GM23338 (cell line): ENCODE measurements around the gene GJB3. TPM values are rescaled to one million over a fixed set of nuclear protein-coding genes. Genes with fewer than 3 reads are reported as not detected.

Experiments
- ATAC-seq: fragments of 200-7000 bp; cut with Tn5 transposase; 3 replicates; pipeline ENCODE4 v1.9.1; 2020
- DNase-seq: peaks from one replicate; pipeline ENCODE4 v3.0.0-alpha.2; 2015; ENCODE audit warnings: low spot score
- H2AFZ ChIP-seq: fragments of 200-600 bp; sonication (generic); 2 replicates; pipeline ENCODE4 v1.8.0; 2016; ENCODE audit warnings: antibody characterized with exemption, mild to moderate bottlenecking, moderate library complexity
- H3F3A ChIP-seq: fragments of 200-600 bp; sonication (generic); replicated peaks from 2 replicates; pipeline ENCODE4 v1.8.0; 2017; ENCODE audit warnings: antibody characterized with exemption, mixed run types, low read depth
- H3K27ac ChIP-seq: fragments of 200-600 bp; sonication (generic); 2 replicates; pipeline ENCODE4 v1.6.1; 2016; ENCODE audit warnings: low read depth
- H3K27me3 ChIP-seq: fragments of 200-600 bp; sonication (generic); 2 replicates; pipeline ENCODE4 v1.8.0; 2016; ENCODE audit warnings: mild to moderate bottlenecking, mixed run types, moderate library complexity; ENCODE audit not compliant: insufficient read depth
- H3K36me3 ChIP-seq: fragments of 200-600 bp; sonication (generic); 2 replicates; pipeline ENCODE4 v1.8.0; 2016; ENCODE audit warnings: mild to moderate bottlenecking; ENCODE audit not compliant: insufficient read depth
- H3K4me1 ChIP-seq: fragments of 200-600 bp; sonication (generic); 2 replicates; pipeline ENCODE4 v1.8.0; 2016; ENCODE audit warnings: mild to moderate bottlenecking, moderate library complexity; ENCODE audit not compliant: insufficient read depth
- H3K4me2 ChIP-seq: fragments of 200-600 bp; sonication (generic); 2 replicates; pipeline ENCODE4 v1.7.1; 2017; ENCODE audit warnings: mixed run types
- H3K4me3 ChIP-seq: fragments of 200-600 bp; sonication (generic); 2 replicates; pipeline ENCODE4 v1.6.1; 2016; ENCODE audit warnings: mixed run types
- H3K79me2 ChIP-seq: fragments of 200-600 bp; sonication (generic); replicated peaks from 2 replicates; pipeline ENCODE4 v1.8.0; 2017; ENCODE audit warnings: mild to moderate bottlenecking; ENCODE audit not compliant: insufficient read depth
- H3K9me2 ChIP-seq: fragments of 200-600 bp; sonication (generic); 2 replicates; pipeline ENCODE4 v1.8.0; 2017; ENCODE audit not compliant: insufficient read depth
- H4K20me1 ChIP-seq: fragments of 200-600 bp; sonication (generic); replicated peaks from 2 replicates; pipeline ENCODE4 v1.8.0; 2017; ENCODE audit warnings: mild to moderate bottlenecking; ENCODE audit not compliant: insufficient read depth
- H3K27ac Mint-ChIP-seq: 2 replicates; pipeline ENCODE4 v1.8.0; 2020; ENCODE audit warnings: inconsistent platforms, mild to moderate bottlenecking, moderate library complexity, mixed read lengths
- H3K27me3 Mint-ChIP-seq: 3 replicates; pipeline ENCODE4 v1.8.0; 2022; ENCODE audit warnings: low read depth, mild to moderate bottlenecking, moderate library complexity, mixed read lengths, inconsistent platforms; ENCODE audit not compliant: insufficient read depth, poor library complexity
- H3K36me3 Mint-ChIP-seq: 3 replicates; pipeline ENCODE4 v1.8.0; 2021; ENCODE audit warnings: low read depth, mild to moderate bottlenecking, inconsistent platforms, moderate library complexity, mixed read lengths
- H3K4me1 Mint-ChIP-seq: 3 replicates; pipeline ENCODE4 v1.8.0; 2020; ENCODE audit warnings: mild to moderate bottlenecking, inconsistent platforms, mixed read lengths
- H3K4me3 Mint-ChIP-seq: 3 replicates; pipeline ENCODE4 v1.8.0; 2021; ENCODE audit warnings: moderate library complexity, mild to moderate bottlenecking, inconsistent platforms, mixed read lengths
- H3K9me3 Mint-ChIP-seq: 3 replicates; pipeline ENCODE4 v1.8.0; 2020; ENCODE audit warnings: moderate library complexity, mild to moderate bottlenecking, inconsistent platforms, mixed read lengths
- CREB1 ChIP-seq: fragments of 250-450 bp; sonication (Bioruptor Pico); IDR thresholded peaks from 2 replicates; pipeline ENCODE4 v1.5.0; 2020; ENCODE audit warnings: low read depth, mild to moderate bottlenecking, moderate library complexity
- EZH2 ChIP-seq: fragments of 200-600 bp; sonication (generic); IDR thresholded peaks from one replicate; pipeline ENCODE4 v1.8.0; 2017; ENCODE audit warnings: antibody characterized with exemption, mild to moderate bottlenecking, low read depth; ENCODE audit not compliant: unreplicated experiment
- EZH2phosphoT487 ChIP-seq: fragments of 200-600 bp; sonication (generic); IDR thresholded peaks from one replicate; pipeline ENCODE4 v1.8.1; 2018; ENCODE audit warnings: antibody characterized with exemption; ENCODE audit not compliant: unreplicated experiment
- JUNB ChIP-seq: IDR thresholded peaks from one replicate; pipeline ENCODE4 v1.6.1; 2016; ENCODE audit warnings: antibody characterized with exemption; ENCODE audit not compliant: unreplicated experiment
- NANOG ChIP-seq: IDR thresholded peaks from 2 replicates; pipeline ENCODE4 v1.6.1; 2016; ENCODE audit warnings: antibody characterized with exemption, borderline replicate concordance
- POLR2AphosphoS5 ChIP-seq: IDR thresholded peaks from 2 replicates; pipeline ENCODE4 v1.6.1; 2016; ENCODE audit warnings: antibody characterized with exemption, low read depth
- STAT1 ChIP-seq: IDR thresholded peaks from one replicate; pipeline ENCODE4 v1.6.1; 2016; ENCODE audit warnings: antibody characterized with exemption; ENCODE audit not compliant: unreplicated experiment
- ZNF114 ChIP-seq: fragments of 250-450 bp; sonication (Bioruptor Pico); IDR thresholded peaks from 2 replicates; pipeline ENCODE4 v1.5.0; 2020; ENCODE audit warnings: mild to moderate bottlenecking, moderate library complexity
- ZNF331 ChIP-seq: fragments of 250-450 bp; sonication (Bioruptor Pico); IDR thresholded peaks from 2 replicates; pipeline ENCODE4 v1.5.0; 2020; ENCODE audit warnings: low read depth, mild to moderate bottlenecking, moderate library complexity
- polyA plus RNA-seq: library from polyadenylated mRNA; unstranded; fragments of >200 nt; fragmentation: Nextera tagmentation; extraction: Ambion mirVana; gene quantifications from 2 replicates; pipeline ENCODE4 v1.2.1, GENCODE V29; 2016
- total RNA-seq: library from RNA; depleted of rRNA; stranded (reverse); fragments of >200 nt; shearing (Covaris generic); gene quantifications from 2 replicates; pipeline ENCODE4 v1.2.3, GENCODE V29; 2014
- TF ChIP-seq, protein P1 (sequence below), 2 experiments: fragments of 200-600 bp in 1 of 2; sonication (generic) in 1 of 2; conservative IDR thresholded peaks; 2 replicates each; pipeline versions ENCODE4 v1.5.1 to v1.6.1; 2016 to 2017; ENCODE audit warnings: antibody characterized with exemption in 2 of 2, low read depth in 2 of 2, mild to moderate bottlenecking in 2 of 2, moderate library complexity in 1 of 2
- TF ChIP-seq, protein P2 (sequence below): IDR thresholded peaks from 2 replicates; pipeline ENCODE4 v1.6.1; 2016; ENCODE audit warnings: antibody characterized with exemption
- TF ChIP-seq, protein P3 (sequence below): fragments of 250-450 bp; sonication (Bioruptor Pico); IDR thresholded peaks from 2 replicates; pipeline ENCODE4 v1.5.0; 2020; ENCODE audit warnings: mild to moderate bottlenecking, moderate library complexity

GJB3 gene
- total and polyA plus RNA-seq, 2 experiments from 2014 or later: 0.26 to 0.31 TPM

DNA sequence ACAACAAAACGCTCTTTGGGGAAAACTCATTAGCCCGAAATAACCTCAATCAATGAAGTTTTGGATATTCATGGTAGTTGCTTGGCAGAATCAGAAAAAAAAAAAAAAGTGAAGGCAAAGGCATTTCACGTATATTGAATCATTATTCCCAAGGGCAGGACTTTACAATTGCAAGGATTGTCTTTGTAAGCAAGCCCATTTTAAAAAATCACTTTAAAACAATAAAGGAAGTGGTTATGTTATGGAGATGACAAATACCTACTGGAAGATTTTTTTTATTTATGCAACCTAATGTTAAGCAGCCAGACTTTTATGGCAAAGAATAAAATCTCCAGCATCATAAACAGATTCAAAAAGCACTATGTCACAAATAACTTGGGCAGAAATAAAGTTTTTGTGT lies 12.2 kb upstream of the GJB3 start:
- Histone ChIP-seq H3K36me3 (no peaks in the 10 kb centered on the region), H3K27me3 (no peaks in the 10 kb centered on the region), H3K27ac (no peak overlapping the region), H3K79me2 (no peaks in the 10 kb centered on the region), H2AFZ (no peak overlapping the region), H4K20me1 (no peaks in the 10 kb centered on the region), H3F3A (no peaks in the 10 kb centered on the region), H3K4me3 (no peak overlapping the region), H3K4me2 (no peak overlapping the region), H3K9me2 (peaks cover 15% of the 10 kb centered on the region), H3K4me1 (peaks cover 3% of the 10 kb centered on the region; the same call in 1 of the 2 replicates)
- Mint-ChIP-seq H3K27me3 (no peaks in the 10 kb centered on the region), H3K36me3 (no peaks in the 10 kb centered on the region), H3K4me3 (no peak overlapping the region), H3K4me1 (peaks cover 2% of the 10 kb centered on the region; the same call in 1 of the 3 replicates), H3K9me3 (no peaks in the 10 kb centered on the region; the same call in 2 of the 3 replicates), H3K27ac (no peak overlapping the region)
- ATAC-seq (no peak), DNase-seq (no peak)
- TF ChIP-seq POLR2AphosphoS5 (no peak), ZNF331 (CRISPR knock-in tag) (no peak), EZH2 (no peak)

DNA sequence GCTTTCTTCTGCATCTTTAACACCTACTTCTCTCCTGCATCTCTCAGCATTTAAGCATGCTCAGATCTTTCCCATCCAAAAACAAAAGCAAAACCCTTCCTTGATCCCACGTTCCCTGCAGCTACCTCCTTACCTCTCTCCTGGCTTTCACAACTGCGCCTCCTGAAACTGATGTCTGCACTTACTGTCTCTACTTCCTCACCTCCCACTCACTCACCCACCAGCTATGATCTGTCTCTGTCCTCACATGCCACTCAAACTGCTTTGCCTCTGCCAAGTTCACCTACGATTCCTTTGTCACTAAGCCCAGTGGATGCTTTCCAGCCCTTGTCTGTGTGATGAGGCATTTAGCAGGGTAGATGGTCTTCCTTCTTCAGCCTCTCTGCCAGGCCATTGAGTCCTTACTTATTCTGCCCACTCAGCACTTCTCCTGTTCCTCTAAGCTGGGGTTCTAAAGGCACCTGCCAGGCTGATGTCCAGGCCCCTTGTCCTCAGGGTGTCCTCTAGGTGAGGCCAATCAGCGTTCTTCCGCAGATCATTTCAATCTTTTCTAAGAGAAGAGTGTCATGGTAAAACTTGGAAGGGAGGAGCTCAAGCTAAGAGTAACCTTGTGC lies 10.0 kb upstream of the GJB3 start:
- no peaks in the 10 kb centered on the region for H3K27me3 Mint-ChIP-seq
- no peaks in the 10 kb centered on the region for H3F3A ChIP-seq
- H3K27ac ChIP-seq: no peak overlapping the region
- no peaks in the 10 kb centered on the region for H3K79me2 ChIP-seq
- H3K4me1 Mint-ChIP-seq: peaks cover 2% of the 10 kb centered on the region; the same call in 1 of the 3 replicates
- H3K4me1 ChIP-seq: peaks cover 3% of the 10 kb centered on the region; the same call in 1 of the 2 replicates
- H2AFZ ChIP-seq: no peak overlapping the region
- ATAC-seq (no peak), DNase-seq (no peak)
- H3K4me3 ChIP-seq: no peak overlapping the region
- peaks cover 4% of the 10 kb centered on the region; the same call in 1 of the 2 replicates for H3K9me2 ChIP-seq
- H3K9me3 Mint-ChIP-seq: no peaks in the 10 kb centered on the region
- H3K27ac Mint-ChIP-seq: no peak overlapping the region
- H3K36me3 Mint-ChIP-seq: no peaks in the 10 kb centered on the region
- H4K20me1 ChIP-seq: no peaks in the 10 kb centered on the region
- H3K4me3 Mint-ChIP-seq: no peak overlapping the region
- no peaks in the 10 kb centered on the region for H3K27me3 ChIP-seq
- H3K36me3 ChIP-seq: no peaks in the 10 kb centered on the region
- H3K4me2 ChIP-seq: no peak overlapping the region
- TF ChIP-seq JUNB (no peak), ZNF331 (CRISPR knock-in tag) (no peak), EZH2 (no peak), EZH2phosphoT487 (no peak), CREB1 (CRISPR knock-in tag) (no peak), POLR2AphosphoS5 (no peak), STAT1 (no peak), ZNF114 (CRISPR knock-in tag) (no peak), NANOG (no peak)
- TF ChIP-seq, protein P1, sequence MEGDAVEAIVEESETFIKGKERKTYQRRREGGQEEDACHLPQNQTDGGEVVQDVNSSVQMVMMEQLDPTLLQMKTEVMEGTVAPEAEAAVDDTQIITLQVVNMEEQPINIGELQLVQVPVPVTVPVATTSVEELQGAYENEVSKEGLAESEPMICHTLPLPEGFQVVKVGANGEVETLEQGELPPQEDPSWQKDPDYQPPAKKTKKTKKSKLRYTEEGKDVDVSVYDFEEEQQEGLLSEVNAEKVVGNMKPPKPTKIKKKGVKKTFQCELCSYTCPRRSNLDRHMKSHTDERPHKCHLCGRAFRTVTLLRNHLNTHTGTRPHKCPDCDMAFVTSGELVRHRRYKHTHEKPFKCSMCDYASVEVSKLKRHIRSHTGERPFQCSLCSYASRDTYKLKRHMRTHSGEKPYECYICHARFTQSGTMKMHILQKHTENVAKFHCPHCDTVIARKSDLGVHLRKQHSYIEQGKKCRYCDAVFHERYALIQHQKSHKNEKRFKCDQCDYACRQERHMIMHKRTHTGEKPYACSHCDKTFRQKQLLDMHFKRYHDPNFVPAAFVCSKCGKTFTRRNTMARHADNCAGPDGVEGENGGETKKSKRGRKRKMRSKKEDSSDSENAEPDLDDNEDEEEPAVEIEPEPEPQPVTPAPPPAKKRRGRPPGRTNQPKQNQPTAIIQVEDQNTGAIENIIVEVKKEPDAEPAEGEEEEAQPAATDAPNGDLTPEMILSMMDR (conservative IDR thresholded peaks at IDR 0.05; ENCODE audit: low read depth in 2 of 2): no peak
- TF ChIP-seq, protein P2, sequence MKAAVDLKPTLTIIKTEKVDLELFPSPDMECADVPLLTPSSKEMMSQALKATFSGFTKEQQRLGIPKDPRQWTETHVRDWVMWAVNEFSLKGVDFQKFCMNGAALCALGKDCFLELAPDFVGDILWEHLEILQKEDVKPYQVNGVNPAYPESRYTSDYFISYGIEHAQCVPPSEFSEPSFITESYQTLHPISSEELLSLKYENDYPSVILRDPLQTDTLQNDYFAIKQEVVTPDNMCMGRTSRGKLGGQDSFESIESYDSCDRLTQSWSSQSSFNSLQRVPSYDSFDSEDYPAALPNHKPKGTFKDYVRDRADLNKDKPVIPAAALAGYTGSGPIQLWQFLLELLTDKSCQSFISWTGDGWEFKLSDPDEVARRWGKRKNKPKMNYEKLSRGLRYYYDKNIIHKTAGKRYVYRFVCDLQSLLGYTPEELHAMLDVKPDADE: no peak
- TF ChIP-seq, protein P3, sequence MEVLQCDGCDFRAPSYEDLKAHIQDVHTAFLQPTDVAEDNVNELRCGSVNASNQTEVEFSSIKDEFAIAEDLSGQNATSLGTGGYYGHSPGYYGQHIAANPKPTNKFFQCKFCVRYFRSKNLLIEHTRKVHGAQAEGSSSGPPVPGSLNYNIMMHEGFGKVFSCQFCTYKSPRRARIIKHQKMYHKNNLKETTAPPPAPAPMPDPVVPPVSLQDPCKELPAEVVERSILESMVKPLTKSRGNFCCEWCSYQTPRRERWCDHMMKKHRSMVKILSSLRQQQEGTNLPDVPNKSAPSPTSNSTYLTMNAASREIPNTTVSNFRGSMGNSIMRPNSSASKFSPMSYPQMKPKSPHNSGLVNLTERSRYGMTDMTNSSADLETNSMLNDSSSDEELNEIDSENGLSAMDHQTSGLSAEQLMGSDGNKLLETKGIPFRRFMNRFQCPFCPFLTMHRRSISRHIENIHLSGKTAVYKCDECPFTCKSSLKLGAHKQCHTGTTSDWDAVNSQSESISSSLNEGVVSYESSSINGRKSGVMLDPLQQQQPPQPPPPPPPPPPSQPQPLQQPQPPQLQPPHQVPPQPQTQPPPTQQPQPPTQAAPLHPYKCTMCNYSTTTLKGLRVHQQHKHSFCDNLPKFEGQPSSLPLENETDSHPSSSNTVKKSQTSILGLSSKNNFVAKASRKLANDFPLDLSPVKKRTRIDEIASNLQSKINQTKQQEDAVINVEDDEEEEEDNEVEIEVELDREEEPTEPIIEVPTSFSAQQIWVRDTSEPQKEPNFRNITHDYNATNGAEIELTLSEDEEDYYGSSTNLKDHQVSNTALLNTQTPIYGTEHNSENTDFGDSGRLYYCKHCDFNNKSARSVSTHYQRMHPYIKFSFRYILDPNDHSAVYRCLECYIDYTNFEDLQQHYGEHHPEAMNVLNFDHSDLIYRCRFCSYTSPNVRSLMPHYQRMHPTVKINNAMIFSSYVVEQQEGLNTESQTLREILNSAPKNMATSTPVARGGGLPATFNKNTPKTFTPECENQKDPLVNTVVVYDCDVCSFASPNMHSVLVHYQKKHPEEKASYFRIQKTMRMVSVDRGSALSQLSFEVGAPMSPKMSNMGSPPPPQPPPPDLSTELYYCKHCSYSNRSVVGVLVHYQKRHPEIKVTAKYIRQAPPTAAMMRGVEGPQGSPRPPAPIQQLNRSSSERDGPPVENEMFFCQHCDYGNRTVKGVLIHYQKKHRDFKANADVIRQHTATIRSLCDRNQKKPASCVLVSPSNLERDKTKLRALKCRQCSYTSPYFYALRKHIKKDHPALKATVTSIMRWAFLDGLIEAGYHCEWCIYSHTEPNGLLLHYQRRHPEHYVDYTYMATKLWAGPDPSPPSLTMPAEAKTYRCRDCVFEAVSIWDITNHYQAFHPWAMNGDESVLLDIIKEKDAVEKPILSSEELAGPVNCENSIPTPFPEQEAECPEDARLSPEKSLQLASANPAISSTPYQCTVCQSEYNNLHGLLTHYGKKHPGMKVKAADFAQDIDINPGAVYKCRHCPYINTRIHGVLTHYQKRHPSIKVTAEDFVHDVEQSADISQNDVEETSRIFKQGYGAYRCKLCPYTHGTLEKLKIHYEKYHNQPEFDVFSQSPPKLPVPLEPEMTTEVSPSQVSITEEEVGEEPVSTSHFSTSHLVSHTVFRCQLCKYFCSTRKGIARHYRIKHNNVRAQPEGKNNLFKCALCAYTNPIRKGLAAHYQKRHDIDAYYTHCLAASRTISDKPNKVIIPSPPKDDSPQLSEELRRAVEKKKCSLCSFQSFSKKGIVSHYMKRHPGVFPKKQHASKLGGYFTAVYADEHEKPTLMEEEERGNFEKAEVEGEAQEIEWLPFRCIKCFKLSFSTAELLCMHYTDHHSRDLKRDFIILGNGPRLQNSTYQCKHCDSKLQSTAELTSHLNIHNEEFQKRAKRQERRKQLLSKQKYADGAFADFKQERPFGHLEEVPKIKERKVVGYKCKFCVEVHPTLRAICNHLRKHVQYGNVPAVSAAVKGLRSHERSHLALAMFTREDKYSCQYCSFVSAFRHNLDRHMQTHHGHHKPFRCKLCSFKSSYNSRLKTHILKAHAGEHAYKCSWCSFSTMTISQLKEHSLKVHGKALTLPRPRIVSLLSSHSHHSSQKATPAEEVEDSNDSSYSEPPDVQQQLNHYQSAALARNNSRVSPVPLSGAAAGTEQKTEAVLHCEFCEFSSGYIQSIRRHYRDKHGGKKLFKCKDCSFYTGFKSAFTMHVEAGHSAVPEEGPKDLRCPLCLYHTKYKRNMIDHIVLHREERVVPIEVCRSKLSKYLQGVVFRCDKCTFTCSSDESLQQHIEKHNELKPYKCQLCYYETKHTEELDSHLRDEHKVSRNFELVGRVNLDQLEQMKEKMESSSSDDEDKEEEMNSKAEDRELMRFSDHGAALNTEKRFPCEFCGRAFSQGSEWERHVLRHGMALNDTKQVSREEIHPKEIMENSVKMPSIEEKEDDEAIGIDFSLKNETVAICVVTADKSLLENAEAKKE (CRISPR knock-in tag): no peak
